SK-N-MC (cell line): ENCODE data around the gene AUNIP.

Source experiments
- EZH2 ChIP-seq: fragments of 200-600 bp; sonication (generic); IDR thresholded peaks from one replicate; pipeline ENCODE4 v1.6.1; 2017; ENCODE audit warnings: antibody characterized with exemption
- FOXP2 ChIP-seq: optimal IDR thresholded peaks from 2 replicates; pipeline ENCODE3; 2011; ENCODE audit warnings: mild to moderate bottlenecking, moderate library complexity; ENCODE audit not compliant: insufficient read depth; ENCODE audit errors: extremely low read length, control extremely low read depth
- POLR2AphosphoS5 ChIP-seq: IDR thresholded peaks from 2 replicates; pipeline ENCODE4 v1.6.1; 2012; ENCODE audit warnings: mild to moderate bottlenecking, low read depth, low read length, borderline replicate concordance

DNA sequence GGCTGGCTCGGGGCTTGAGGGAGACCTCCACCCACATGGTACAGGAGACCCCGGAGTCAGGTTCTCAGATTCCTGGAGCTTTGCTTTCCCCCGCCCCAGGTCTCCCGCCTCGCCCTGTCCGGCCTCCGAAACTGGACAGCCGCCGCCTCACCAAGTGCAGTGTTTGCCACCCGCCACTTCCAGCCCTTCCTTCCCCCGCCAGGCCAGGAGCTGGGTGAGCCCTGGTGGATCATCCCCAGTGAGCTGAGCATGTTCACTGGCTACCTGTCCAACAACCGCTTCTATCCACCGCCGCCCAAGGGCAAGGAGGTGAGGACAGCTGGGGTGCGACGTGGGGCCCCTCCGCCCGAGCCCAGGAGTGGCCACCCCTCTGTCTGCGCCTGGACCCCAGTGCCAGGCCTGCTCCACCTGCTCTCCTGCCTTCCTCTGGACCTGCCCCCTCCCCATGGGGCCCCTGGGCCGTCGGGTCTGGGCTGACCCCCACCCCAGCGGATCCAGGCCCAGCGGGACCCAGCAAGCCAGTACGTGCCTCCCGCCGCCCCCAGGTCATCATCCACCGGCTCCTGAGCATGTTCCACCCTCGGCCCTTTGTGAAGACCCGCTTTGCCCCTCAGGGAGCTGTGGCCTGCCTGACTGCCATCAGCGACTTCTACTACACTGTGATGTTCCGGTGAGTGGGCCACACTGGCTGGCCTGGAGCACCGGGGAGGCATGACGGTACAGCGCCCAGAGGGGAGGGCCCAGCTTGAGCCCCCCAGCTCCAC is 50.6 kb downstream of the AUNIP start:
- TF ChIP-seq POLR2AphosphoS5: no peak
- TF ChIP-seq EZH2: no peak
- no peak for TF ChIP-seq FOXP2
